H9 (cell line): ENCODE data around the gene DCT. TPM values are rescaled to one million over a fixed set of nuclear protein-coding genes. Genes with fewer than 3 reads are reported as not detected.

Source experiments
- DNase-seq: peaks from one replicate; pipeline ENCODE4 v3.0.0-alpha.2; 2017
- H2AFZ ChIP-seq: one replicate; pipeline ENCODE4 v1.6.1; 2013; ENCODE audit warnings: mild to moderate bottlenecking, low read length, control low read depth, moderate library complexity
- H2AK5ac ChIP-seq: 2 replicates; pipeline ENCODE4 v1.6.1; 2013; ENCODE audit warnings: low read length, control low read depth, mixed read lengths; ENCODE audit not compliant: insufficient read length
- H2BK120ac ChIP-seq: one replicate; pipeline ENCODE4 v1.6.1; 2013; ENCODE audit warnings: low read depth, mild to moderate bottlenecking, low read length, control low read depth, inconsistent platforms; ENCODE audit not compliant: poor library complexity, severe bottlenecking
- H2BK12ac ChIP-seq: 2 replicates; pipeline ENCODE4 v1.6.1; 2013; ENCODE audit warnings: low read length, control low read depth, mixed read lengths, low read depth; ENCODE audit not compliant: insufficient read length
- H2BK15ac ChIP-seq: 2 replicates; pipeline ENCODE4 v1.6.1; 2013; ENCODE audit warnings: low read depth, low read length, control low read depth
- H2BK20ac ChIP-seq: one replicate; pipeline ENCODE4 v1.6.1; 2013; ENCODE audit warnings: low read depth, mild to moderate bottlenecking, low read length, control low read depth, inconsistent platforms; ENCODE audit not compliant: poor library complexity, severe bottlenecking
- H2BK5ac ChIP-seq: 2 replicates; pipeline ENCODE4 v1.6.1; 2013; ENCODE audit warnings: low read length, control low read depth, mixed read lengths; ENCODE audit not compliant: insufficient read length
- H3K14ac ChIP-seq: 2 replicates; pipeline ENCODE4 v1.6.1; 2013; ENCODE audit warnings: low read length, control low read depth; ENCODE audit not compliant: insufficient read depth
- H3K18ac ChIP-seq: 2 replicates; pipeline ENCODE4 v1.6.1; 2013; ENCODE audit warnings: low read depth, mild to moderate bottlenecking, mixed read lengths, low read length, control low read depth; ENCODE audit not compliant: insufficient read length
- H3K23ac ChIP-seq: 2 replicates; pipeline ENCODE4 v1.6.1; 2013; ENCODE audit warnings: low read length, control low read depth, mixed read lengths, low read depth; ENCODE audit not compliant: insufficient read length
- H3K23me2 ChIP-seq: 2 replicates; pipeline ENCODE4 v1.6.1; 2013; ENCODE audit warnings: low read depth, mild to moderate bottlenecking, mixed read lengths, low read length, control low read depth; ENCODE audit not compliant: insufficient read length, poor library complexity, severe bottlenecking
- H3K27ac ChIP-seq: 2 replicates; pipeline ENCODE4 v1.5.1; 2013; ENCODE audit warnings: low read length, control low read depth, mixed read lengths, low read depth; ENCODE audit not compliant: insufficient read length
- H3K27me3 ChIP-seq: 2 replicates; pipeline ENCODE4 v1.6.1; 2013; ENCODE audit warnings: low read length, control low read depth, inconsistent platforms; ENCODE audit not compliant: insufficient read depth
- H3K4ac ChIP-seq: 2 replicates; pipeline ENCODE4 v1.6.1; 2013; ENCODE audit warnings: low read depth, mild to moderate bottlenecking, control low read depth, inconsistent platforms, low read length, moderate library complexity
- H3K4me1 ChIP-seq: 2 replicates; pipeline ENCODE4 v1.6.1; 2013; ENCODE audit warnings: low read length, control low read depth, inconsistent platforms; ENCODE audit not compliant: insufficient read depth
- H3K4me2 ChIP-seq: 2 replicates; pipeline ENCODE4 v1.6.1; 2013; ENCODE audit warnings: low read length, control low read depth, mixed read lengths; ENCODE audit not compliant: insufficient read length, insufficient read depth
- H3K56ac ChIP-seq: 2 replicates; pipeline ENCODE4 v1.6.1; 2013; ENCODE audit warnings: low read depth, mild to moderate bottlenecking, mixed read lengths, low read length, control low read depth; ENCODE audit not compliant: insufficient read length
- H3K79me1 ChIP-seq: 2 replicates; pipeline ENCODE4 v1.6.1; 2013; ENCODE audit warnings: low read depth, mild to moderate bottlenecking, moderate library complexity, low read length, control low read depth, inconsistent platforms; ENCODE audit not compliant: insufficient read depth, poor library complexity, severe bottlenecking
- H3K79me2 ChIP-seq: 2 replicates; pipeline ENCODE4 v1.6.1; 2013; ENCODE audit warnings: low read length, control low read depth, inconsistent platforms; ENCODE audit not compliant: insufficient read depth
- H3K9ac ChIP-seq: 2 replicates; pipeline ENCODE4 v1.6.1; 2013; ENCODE audit warnings: low read length, control low read depth, mixed read lengths; ENCODE audit not compliant: insufficient read length; ENCODE audit errors: extremely low read depth
- H3K9me3 ChIP-seq: one replicate; pipeline ENCODE4 v1.6.1; 2013; ENCODE audit warnings: low read depth, low read length, inconsistent platforms; ENCODE audit not compliant: control insufficient read depth
- H3T11ph ChIP-seq: one replicate; pipeline ENCODE4 v1.6.1; 2013; ENCODE audit warnings: mild to moderate bottlenecking, low read length, control low read depth, inconsistent platforms
- H4K20me1 ChIP-seq: one replicate; pipeline ENCODE4 v1.6.1; 2013; ENCODE audit not compliant: control insufficient read depth, insufficient read length, insufficient read depth
- H4K5ac ChIP-seq: 2 replicates; pipeline ENCODE4 v1.6.1; 2013; ENCODE audit warnings: low read depth, mild to moderate bottlenecking, mixed read lengths, low read length, control low read depth; ENCODE audit not compliant: insufficient read length
- H4K8ac ChIP-seq: replicated peaks from 2 replicates; pipeline ENCODE4 v1.6.1; 2013; ENCODE audit warnings: low read length, control low read depth, mixed read lengths, low read depth; ENCODE audit not compliant: insufficient read length
- H4K91ac ChIP-seq: 2 replicates; pipeline ENCODE4 v1.6.1; 2013; ENCODE audit warnings: low read depth, mild to moderate bottlenecking, moderate library complexity, mixed read lengths, low read length, control low read depth; ENCODE audit not compliant: insufficient read length
- H3K27ac Mint-ChIP-seq, 3 experiments: 2 replicates in 2 of 3; 3 replicates in 1 of 3; pipeline ENCODE4 v1.8.0; 2020 to 2021; ENCODE audit warnings: mixed read lengths in 3 of 3, mild to moderate bottlenecking in 1 of 3, moderate library complexity in 1 of 3
- H3K27me3 Mint-ChIP-seq: 2 replicates; pipeline ENCODE4 v1.8.0; 2021; ENCODE audit warnings: low read depth, mild to moderate bottlenecking, moderate library complexity, mixed read lengths
- H3K36me3 Mint-ChIP-seq, 3 experiments: 2 replicates in 2 of 3; 3 replicates in 1 of 3; pipeline ENCODE4 v1.8.0; 2020 to 2021; ENCODE audit warnings: low read depth in 3 of 3, mixed read lengths in 3 of 3; ENCODE audit not compliant: insufficient read depth in 1 of 3
- H3K4me1 Mint-ChIP-seq, 2 experiments: 2 replicates each; pipeline ENCODE4 v1.8.0; 2020; ENCODE audit warnings: mixed read lengths in 2 of 2
- H3K4me3 Mint-ChIP-seq, 2 experiments: 2 replicates in 1 of 2; 3 replicates in 1 of 2; pipeline ENCODE4 v1.8.0; 2020 to 2021; ENCODE audit warnings: mild to moderate bottlenecking in 2 of 2, mixed read lengths in 2 of 2, moderate library complexity in 1 of 2
- H3K9me3 Mint-ChIP-seq, 2 experiments: 2 replicates in 1 of 2; 3 replicates in 1 of 2; pipeline ENCODE4 v1.8.0; 2020; ENCODE audit warnings: mild to moderate bottlenecking in 2 of 2, mixed read lengths in 2 of 2, moderate library complexity in 1 of 2
- WGBS: extraction: QIAGEN DNeasy Blood & Tissue Kit; methylation state at CpG from one replicate; pipeline ENCODE4 v1.1.7; 2013; ENCODE audit warnings: missing lambda C conversion rate, low lambda C conversion rate, mixed read lengths; ENCODE audit not compliant: insufficient read length; ENCODE audit errors: extremely low coverage; 5-methylcytosine and 5-hydroxymethylcytosine counted together
- total RNA-seq: library from RNA; stranded (reverse); gene quantifications from 2 replicates; pipeline ENCODE4 v1.2.1, GENCODE V29; 2021
- TF ChIP-seq, protein P1 (sequence below): fragments of 200-600 bp; sonication (generic); conservative IDR thresholded peaks from 3 replicates; pipeline ENCODE4 v1.8.0; 2021; ENCODE audit warnings: antibody characterized with exemption, mild to moderate bottlenecking

Gene DCT
- total RNA-seq, 1 experiment from 2014 or later: not detected

DNA sequence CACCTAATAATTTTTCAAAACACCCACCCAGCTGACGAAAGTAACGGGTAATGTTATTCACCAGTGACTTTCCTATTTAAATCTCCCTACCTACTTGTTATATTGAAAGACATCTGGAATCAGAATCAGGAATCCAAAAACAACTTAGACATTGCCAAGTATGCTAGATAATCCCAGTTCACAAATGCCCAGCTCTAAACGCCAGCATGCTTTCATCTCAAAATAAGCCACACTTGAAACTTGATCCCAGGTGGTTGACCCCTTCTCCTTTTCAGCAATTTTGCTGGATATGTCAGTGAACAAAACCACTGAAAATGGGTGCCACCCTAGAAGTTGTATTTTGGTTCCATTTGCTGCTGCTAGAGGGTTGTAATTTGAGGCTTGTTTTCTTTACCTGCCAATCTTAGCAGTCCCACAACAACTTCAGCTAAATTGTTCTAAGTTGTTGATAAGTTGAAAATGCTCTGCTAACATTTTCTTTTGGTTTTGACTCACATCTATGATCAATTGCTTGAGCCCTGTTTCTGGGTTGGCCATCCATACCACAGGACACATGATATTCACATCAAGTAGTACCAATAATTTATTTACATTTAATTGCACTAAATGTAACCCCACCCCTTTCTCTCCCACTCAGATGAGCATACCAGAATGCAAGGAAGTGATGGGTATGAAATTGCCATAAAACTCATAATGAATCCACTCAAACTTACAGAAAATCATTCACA lies 66.4 kb downstream of the DCT start:
- Histone ChIP-seq H4K20me1 (no peaks in the 10 kb centered on the region), H3K9ac (no peak overlapping the region), H3K23ac (no peak overlapping the region), H3K27me3 (no peaks in the 10 kb centered on the region), H3K14ac (no peak overlapping the region), H2BK120ac (no peak overlapping the region), H4K5ac (no peak overlapping the region), H2BK12ac (no peak overlapping the region), H2BK5ac (no peak overlapping the region), H3K18ac (no peak overlapping the region), H2BK20ac (no peak overlapping the region), H3K79me1 (no peaks in the 10 kb centered on the region), H2AK5ac (no peak overlapping the region), H3K4me1 (no peaks in the 10 kb centered on the region), H2AFZ (no peak overlapping the region), H3K4me2 (no peak overlapping the region), H3K79me2 (no peaks in the 10 kb centered on the region), H3K56ac (no peak overlapping the region), H3K23me2 (no peaks in the 10 kb centered on the region), H3T11ph (no peak overlapping the region), H3K4ac (no peak overlapping the region), H3K27ac (no peak overlapping the region), H2BK15ac (no peak overlapping the region), H3K9me3 (no peaks in the 10 kb centered on the region), H4K8ac (no peak overlapping the region), H4K91ac (no peak overlapping the region)
- Mint-ChIP-seq H3K36me3 (no peaks in the 10 kb centered on the region; a peak in 1 of 7 replicates), H3K4me3 (no peak overlapping the region), H3K9me3 (peaks cover 2 to 3% of the 10 kb centered on the region in 2 experiments; a peak in 2 of 5 replicates), H3K4me1 (peaks cover 5 to 6% of the 10 kb centered on the region in 2 experiments), H3K27ac (no peak overlapping the region), H3K27me3 (no peaks in the 10 kb centered on the region)
- TF ChIP-seq, protein P1, sequence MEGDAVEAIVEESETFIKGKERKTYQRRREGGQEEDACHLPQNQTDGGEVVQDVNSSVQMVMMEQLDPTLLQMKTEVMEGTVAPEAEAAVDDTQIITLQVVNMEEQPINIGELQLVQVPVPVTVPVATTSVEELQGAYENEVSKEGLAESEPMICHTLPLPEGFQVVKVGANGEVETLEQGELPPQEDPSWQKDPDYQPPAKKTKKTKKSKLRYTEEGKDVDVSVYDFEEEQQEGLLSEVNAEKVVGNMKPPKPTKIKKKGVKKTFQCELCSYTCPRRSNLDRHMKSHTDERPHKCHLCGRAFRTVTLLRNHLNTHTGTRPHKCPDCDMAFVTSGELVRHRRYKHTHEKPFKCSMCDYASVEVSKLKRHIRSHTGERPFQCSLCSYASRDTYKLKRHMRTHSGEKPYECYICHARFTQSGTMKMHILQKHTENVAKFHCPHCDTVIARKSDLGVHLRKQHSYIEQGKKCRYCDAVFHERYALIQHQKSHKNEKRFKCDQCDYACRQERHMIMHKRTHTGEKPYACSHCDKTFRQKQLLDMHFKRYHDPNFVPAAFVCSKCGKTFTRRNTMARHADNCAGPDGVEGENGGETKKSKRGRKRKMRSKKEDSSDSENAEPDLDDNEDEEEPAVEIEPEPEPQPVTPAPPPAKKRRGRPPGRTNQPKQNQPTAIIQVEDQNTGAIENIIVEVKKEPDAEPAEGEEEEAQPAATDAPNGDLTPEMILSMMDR: no peak
- no peak for DNase-seq
- no CpG with 5 or more reads among the region's 3 CpGs for WGBS
